GM21528 (cell line): ENCODE data around the gene KIRREL3.
"Not testable (repeated sequence)": the region's sequence is repeated elsewhere in the genome, so short reads cannot be mapped to it uniquely, and the experiment has no call there.

Source experiments
- ATAC-seq: cut with Tn5 transposase; IDR thresholded peaks from one replicate; pipeline ENCODE4 v1.9.1; 2021; ENCODE audit warnings: mild to moderate bottlenecking, moderate library complexity; ENCODE audit not compliant: unreplicated experiment, low FRiP score

The KIRREL3 gene

GRCh38 chr11:126963603-126964363 lies 36.8 kb downstream of the KIRREL3 start:
- ATAC-seq, result no peak

GRCh38 chr11:126963115-126963514 lies 37.5 kb downstream of the KIRREL3 start:
- no peak for ATAC-seq

- no peak for ATAC-seq
These were observed 40.9 kb downstream of the KIRREL3 start for GRCh38 chr11:126959700-126960099.

- no peak for ATAC-seq
These were observed 43.9 kb downstream of the KIRREL3 start for GRCh38 chr11:126956635-126957034.

- not testable (repeated sequence) for ATAC-seq
These were observed 48.0 kb downstream of the KIRREL3 start for GRCh38 chr11:126952533-126952932.

- ATAC-seq, result no peak
These were observed 49.1 kb downstream of the KIRREL3 start for GRCh38 chr11:126951465-126951864.

- no peak for ATAC-seq
These were observed 51.3 kb downstream of the KIRREL3 start for GRCh38 chr11:126949066-126949891.

- no peak for ATAC-seq
These were observed 52.0 kb downstream of the KIRREL3 start for GRCh38 chr11:126948563-126948962.

GRCh38 chr11:126945319-126945718 lies 55.3 kb downstream of the KIRREL3 start:
- ATAC-seq, result no peak

- ATAC-seq, result no peak
These were observed 57.3 kb downstream of the KIRREL3 start for GRCh38 chr11:126943316-126943715.

- ATAC-seq, result no peak
These were observed 58.4 kb downstream of the KIRREL3 start for GRCh38 chr11:126942146-126942545.

- ATAC-seq, result no peak
These were observed 61.0 kb downstream of the KIRREL3 start for GRCh38 chr11:126939552-126939951.

- no peak for ATAC-seq
These were observed 61.9 kb downstream of the KIRREL3 start for GRCh38 chr11:126938718-126939117.

GRCh38 chr11:126930091-126930841 lies 70.3 kb downstream of the KIRREL3 start:
- no peak for ATAC-seq

GRCh38 chr11:126929179-126930061 lies 71.2 kb downstream of the KIRREL3 start:
- ATAC-seq, result no peak

GRCh38 chr11:126927623-126928022 lies 72.9 kb downstream of the KIRREL3 start:
- no peak for ATAC-seq

GRCh38 chr11:126926376-126926791 lies 74.2 kb downstream of the KIRREL3 start:
- no peak for ATAC-seq

- ATAC-seq, result no peak
These were observed 75.1 kb downstream of the KIRREL3 start for GRCh38 chr11:126925321-126926093.

GRCh38 chr11:126924376-126925040 lies 76.1 kb downstream of the KIRREL3 start:
- ATAC-seq, result no peak
